SK-MEL-5 (cell line): ENCODE results near the gene CLIC1. TPM values are rescaled to one million over a fixed set of nuclear protein-coding genes. Genes with fewer than 3 reads are reported as not detected.
A peak's percentile ranks its signal among the peaks of the same experiment; 100 is the strongest.
"Not testable (repeated sequence)": the region's sequence is repeated elsewhere in the genome, so short reads cannot be mapped to it uniquely, and the experiment has no call there.

Experiments used
- DNase-seq: peaks from one replicate; pipeline ENCODE4 v3.0.0-alpha.2; 2016; ENCODE audit warnings: low read depth, low spot score
- in situ Hi-C: cut with HindIII; loops from 2 replicates; pipeline ENCODE4 v1.10.0; 2016; ENCODE audit warnings: low sequenced_read_pairs, high pct_unique_total_duplicates, low pct_unique_long_range_greater_than_20kb
- total RNA-seq: library from RNA; depleted of rRNA; stranded (reverse); fragments of >200 nt; shearing (Covaris generic); gene quantifications from 2 replicates; pipeline ENCODE4 v1.2.3, GENCODE V29; 2014

The CLIC1 gene
- total RNA-seq, 1 experiment from 2014 or later: 466 TPM

GRCh38 chr6:31715022-31715958 lies 21.0 kb downstream of the CLIC1 start, which contains the start of gene LY6G6D:
Gene LY6G6D, plus strand, starts transcription at chr6:31715348. Its CDS starts 8 bp downstream, at chr6:31715356.
- in situ Hi-C loops: no loop called here
- DNase-seq: no peak

- in situ Hi-C loops: no loop called here
- DNase-seq: no peak
These were observed 22.2 kb downstream of the CLIC1 start for GRCh38 chr6:31713991-31714684.

GRCh38 chr6:31713465-31713864 lies 22.9 kb downstream of the CLIC1 start:
- DNase-seq: no peak
- in situ Hi-C loops: no loop called here

GRCh38 chr6:31712296-31712695 lies 24.0 kb downstream of the CLIC1 start:
- DNase-seq: peak; percentile 17
- in situ Hi-C loops: no loop called here

- in situ Hi-C loops: no loop called here
- DNase-seq: no peak
These were observed 25.1 kb downstream of the CLIC1 start for GRCh38 chr6:31711233-31711632.

- in situ Hi-C loops: no loop called here
- no peak for DNase-seq
These were observed 25.7 kb downstream of the CLIC1 start for GRCh38 chr6:31710523-31711219.

- in situ Hi-C loops, DNase-seq: not testable (repeated sequence)
These were observed 27.2 kb downstream of the CLIC1 start for GRCh38 chr6:31709157-31709556.

- no peak for DNase-seq
- in situ Hi-C loops: no loop called here
These were observed 28.1 kb downstream of the CLIC1 start for GRCh38 chr6:31708224-31708623.

GRCh38 chr6:31707701-31708100 lies 28.6 kb downstream of the CLIC1 start:
- DNase-seq: no peak
- in situ Hi-C loops: no loop called here

GRCh38 chr6:31706599-31706998 lies 29.7 kb downstream of the CLIC1 start, which contains the start of gene LY6G6F:
Gene LY6G6F, plus strand, starts transcription at chr6:31706866. Its CDS starts 41 bp downstream, at chr6:31706907.
- in situ Hi-C loops: no loop called here
- DNase-seq: no peak

- no peak for DNase-seq
- in situ Hi-C loops: no loop called here
These were observed 30.4 kb downstream of the CLIC1 start for GRCh38 chr6:31705931-31706330.

- DNase-seq: peak; percentile 98
- in situ Hi-C loops: no loop called here
These were observed 33.3 kb downstream of the CLIC1 start, which contains the start of gene ABHD16A for GRCh38 chr6:31702819-31703716. Gene ABHD16A, minus strand, starts transcription at chr6:31703324. Its CDS starts 43 bp downstream, at chr6:31703281.

- DNase-seq: peak; percentile 4
- in situ Hi-C loops: no loop called here
These were observed 33.9 kb downstream of the CLIC1 start for GRCh38 chr6:31702405-31702818.

- in situ Hi-C loops: no loop called here
- no peak for DNase-seq
These were observed 34.5 kb downstream of the CLIC1 start for GRCh38 chr6:31701666-31702404.

- no peak for DNase-seq
- in situ Hi-C loops: no loop called here
These were observed 35.5 kb downstream of the CLIC1 start for GRCh38 chr6:31700740-31701401.

- in situ Hi-C loops: no loop called here
- no peak for DNase-seq
These were observed 38.8 kb downstream of the CLIC1 start for GRCh38 chr6:31697555-31697954.
